ENCODE results near the gene FHIT.

GRCh38 chr3:60395173-60395762 is 856.0 kb downstream of the FHIT start:
- no peak for TF ChIP-seq TAF1 (IDR thresholded peaks at IDR 0.05; ENCODE audit: borderline replicate concordance, low read depth, low read length)
- TF ChIP-seq POLR2A (IDR thresholded peaks at IDR 0.05; ENCODE audit: low read depth, low read length): no peak
- TF ChIP-seq POLR2AphosphoS5 (IDR thresholded peaks at IDR 0.05; ENCODE audit: low read depth, low read length): no peak

Data from GM12892 (cell line).